Suppressor macrophage treated with lipopolysaccharide for 4 hours (primary cell): ENCODE measurements around the gene TRO.

Experiments used
- DNase-seq: peaks from one replicate; pipeline ENCODE4 v3.0.0-alpha.2; 2020

Gene TRO

GRCh38 chrX:54920610-54921426 is at the start of gene TRO:
TRO (plus strand) TSS chrX:54920824; CDS start chrX:54922247, 1,423 bp downstream.
- no peak for DNase-seq

GRCh38 chrX:54885740-54886139 is 34.9 kb upstream of the TRO start:
- no peak for DNase-seq

GRCh38 chrX:54891573-54891972 is 29.1 kb upstream of the TRO start:
- peak; percentile 43 for DNase-seq

GRCh38 chrX:54894159-54894558 is 26.5 kb upstream of the TRO start:
- DNase-seq = no peak

GRCh38 chrX:54909941-54910340 is 10.7 kb upstream of the TRO start:
- DNase-seq = no peak

- peak; percentile 4 for DNase-seq
Observed at GRCh38 chrX:54921427-54922021, 900 bp downstream of the TRO start.

GRCh38 chrX:54922547-54922946 is 1.9 kb downstream of the TRO start:
- no peak for DNase-seq

GRCh38 chrX:54923376-54923775 is 2.8 kb downstream of the TRO start:
- no peak for DNase-seq

- DNase-seq = peak; percentile 1
Observed at GRCh38 chrX:54926978-54927377, 6.4 kb downstream of the TRO start.

- no peak for DNase-seq
Observed at GRCh38 chrX:54928876-54929275, 8.3 kb downstream of the TRO start.

- DNase-seq = no peak
Observed at GRCh38 chrX:54930291-54931049, 9.8 kb downstream of the TRO start.

GRCh38 chrX:54931107-54931506 is 10.5 kb downstream of the TRO start:
- DNase-seq = no peak

- no peak for DNase-seq
Observed at GRCh38 chrX:54933150-54933826, 12.7 kb downstream of the TRO start.

- no peak for DNase-seq
Observed at GRCh38 chrX:54934058-54934457, 13.4 kb downstream of the TRO start.

GRCh38 chrX:54934890-54935289 is 14.3 kb downstream of the TRO start:
- no peak for DNase-seq

GRCh38 chrX:54935306-54935705 is 14.7 kb downstream of the TRO start:
- no peak for DNase-seq

- no peak for DNase-seq
Observed at GRCh38 chrX:54937416-54937815, 16.8 kb downstream of the TRO start.

GRCh38 chrX:54944816-54945215 is 24.2 kb downstream of the TRO start:
- DNase-seq = no peak

GRCh38 chrX:54945224-54945623 is 24.6 kb downstream of the TRO start:
- DNase-seq = no peak

- no peak for DNase-seq
Observed at GRCh38 chrX:54950730-54951375, 30.2 kb downstream of the TRO start.

GRCh38 chrX:54961750-54962149 is 41.1 kb downstream of the TRO start:
- DNase-seq = no peak

GRCh38 chrX:54964766-54965497 is 44.3 kb downstream of the TRO start:
- no peak for DNase-seq
